ENCODE data around the gene COL6A3.
A peak's percentile ranks its signal among the peaks of the same experiment; 100 is the strongest.

The COL6A3 gene

GRCh38 chr2:237424544-237424943 is 10.6 kb upstream of the COL6A3 start:
- Histone ChIP-seq H3K4me3 (no peak overlapping the region), H3K27ac (no peak overlapping the region)

- Histone ChIP-seq H3K4me3 (no peak overlapping the region), H3K27ac (no peak overlapping the region)
Measured at GRCh38 chr2:237423891-237424290, 9.9 kb upstream of the COL6A3 start.

- H3K4me3 ChIP-seq: no peak overlapping the region
- peak overlapping the region in 7 of 21 experiments; percentile 5 to 77 (median 44) for H3K27ac ChIP-seq
Measured at GRCh38 chr2:237422309-237422708, 8.3 kb upstream of the COL6A3 start.

DNA sequence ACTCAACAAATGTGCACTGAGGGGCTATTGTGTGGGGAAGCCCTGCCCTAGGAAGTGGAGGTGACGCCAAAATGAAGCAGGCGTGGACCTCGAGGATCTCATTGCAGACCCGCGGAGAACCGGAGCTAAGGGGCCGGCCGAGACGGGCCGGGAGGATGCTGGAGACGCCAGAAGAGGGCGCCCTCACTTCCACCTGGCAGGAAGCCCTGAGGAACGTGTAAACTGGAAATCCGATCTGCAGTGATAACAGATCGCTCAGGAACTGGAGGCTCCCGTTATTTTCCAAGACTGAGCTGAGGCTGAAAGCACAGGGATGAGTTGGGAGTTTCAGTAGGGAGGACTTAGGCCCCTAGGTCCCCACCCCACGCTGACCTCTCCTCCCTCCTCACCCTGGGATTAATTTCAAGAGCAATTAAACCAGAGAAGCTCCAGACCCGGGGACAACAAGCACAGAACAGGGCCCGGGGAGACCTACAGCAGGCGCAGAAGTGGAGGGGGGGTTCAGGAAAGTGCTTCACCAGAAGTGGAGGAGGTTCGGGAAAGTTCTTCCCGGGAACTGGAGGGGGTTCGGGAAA is 7.7 kb upstream of the COL6A3 start:
- H3K4me3 ChIP-seq: no peak overlapping the region

DNA sequence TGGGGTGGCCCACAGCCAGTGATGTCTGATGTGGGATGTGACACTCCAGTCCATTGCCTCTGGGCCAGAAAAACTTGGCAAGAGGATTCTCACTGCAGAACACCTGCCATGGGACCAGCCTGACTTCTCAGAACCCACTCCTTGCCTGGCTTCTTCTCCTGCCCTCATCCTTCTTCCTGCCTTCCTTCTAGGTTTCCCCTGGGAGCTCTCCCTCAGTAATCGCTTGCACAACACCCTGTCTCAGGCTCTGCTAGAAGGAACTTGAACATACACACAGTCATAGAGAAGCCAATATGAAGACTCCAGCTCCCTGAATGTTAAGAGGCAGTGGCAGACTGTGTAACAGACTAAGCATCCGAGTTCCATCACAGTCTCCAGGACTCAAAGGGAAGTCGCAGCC is 4.3 kb upstream of the COL6A3 start:
- Histone ChIP-seq H3K4me3 (no peak overlapping the region), H3K27ac (no peak overlapping the region)

More for the DNA sequence above, 7.7 kb upstream of the COL6A3 start:
- H3K27ac ChIP-seq: peak overlapping the region in 14 of 21 experiments; percentile 5 to 77 (median 38)

GRCh38 chr2:237412988-237413776 is 782 bp downstream of the COL6A3 start:
- Histone ChIP-seq H3K27ac (peak overlapping the region; percentile 24 to 90 (median 74)), H3K4me3 (peak overlapping the region; percentile 27 to 41 (median 36))

DNA sequence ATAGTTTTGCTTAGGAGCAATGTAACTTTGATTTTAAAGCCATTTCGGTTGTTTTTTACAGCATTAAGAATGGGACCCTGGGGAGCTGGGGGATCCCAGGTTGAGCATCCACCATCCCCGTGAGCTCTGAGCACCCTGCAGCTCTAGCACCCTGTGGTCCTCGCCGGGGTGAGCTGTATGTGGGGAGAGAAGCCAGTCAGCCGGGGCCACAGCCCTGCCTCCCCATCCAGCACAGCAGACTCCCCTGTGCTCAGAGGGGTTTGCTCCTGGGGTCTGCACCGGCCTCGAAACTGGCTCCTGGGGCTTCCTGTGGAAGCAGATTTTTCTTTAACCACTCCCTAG is 1.3 kb downstream of the COL6A3 start:
- Histone ChIP-seq H3K4me3 (peak overlapping the region; percentile 27 to 41 (median 36)), H3K27ac (peak overlapping the region in 20 of 21 experiments; percentile 58 to 90 (median 74))

GRCh38 chr2:237411683-237412423 is 2.1 kb downstream of the COL6A3 start:
- peak overlapping the region in 20 of 21 experiments; percentile 58 to 90 (median 74) for H3K27ac ChIP-seq

DNA sequence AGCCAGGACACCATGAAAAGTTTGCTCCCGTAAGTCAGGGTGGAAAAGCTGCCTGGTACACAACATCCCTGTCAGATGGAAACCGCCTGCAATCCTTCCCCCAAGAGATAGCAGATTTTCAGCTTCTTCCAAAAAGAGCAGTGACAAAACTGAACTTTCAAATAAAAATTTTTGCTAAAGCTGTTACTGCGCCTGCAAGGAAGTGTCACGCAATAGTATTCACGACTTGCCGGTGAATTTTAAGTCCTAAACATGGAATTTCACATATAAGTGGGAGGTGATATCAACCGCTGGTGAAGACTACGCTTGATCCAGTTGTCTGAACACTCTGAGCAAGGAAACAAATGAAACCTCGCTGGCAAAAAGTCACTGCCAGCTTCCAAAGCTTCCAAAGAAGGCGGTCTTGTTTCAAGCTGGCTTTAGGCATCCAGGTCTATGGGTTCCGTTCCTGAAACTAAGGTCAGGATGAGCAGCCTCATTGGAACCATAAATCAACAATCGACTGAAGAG is 2.8 kb downstream of the COL6A3 start:
- H3K4me3 ChIP-seq: peak overlapping the region; percentile 27 to 41 (median 36)
- H3K27ac ChIP-seq: peak overlapping the region in 18 of 21 experiments; percentile 30 to 90 (median 74)

More at GRCh38 chr2:237411683-237412423, 2.1 kb downstream of the COL6A3 start:
- peak overlapping the region; percentile 27 to 41 (median 36) for H3K4me3 ChIP-seq

DNA sequence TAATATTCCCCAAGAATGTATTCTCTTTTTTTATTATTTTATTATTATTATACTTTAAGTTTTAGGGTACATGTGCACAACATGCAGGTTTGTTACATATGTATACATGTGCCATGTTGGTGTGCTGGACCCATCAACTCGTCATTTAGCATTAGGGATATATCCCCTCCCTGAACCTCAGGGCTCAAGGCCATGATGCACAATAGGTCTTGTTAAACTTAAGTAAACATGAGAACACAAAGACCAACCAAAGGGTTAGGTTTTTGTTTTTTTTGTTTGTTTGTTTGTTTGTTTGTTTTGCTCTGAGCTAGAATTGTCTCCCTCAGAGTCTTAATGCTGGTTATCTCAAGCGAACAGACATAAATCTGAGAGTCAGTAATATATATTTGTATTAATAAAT is 4.7 kb downstream of the COL6A3 start:
- H3K4me3 ChIP-seq: peak overlapping the region in 3 of 7 experiments; percentile 12 to 41 (median 36)
- H3K27ac ChIP-seq: peak overlapping the region in 13 of 21 experiments; percentile 8 to 90 (median 67)

DNA sequence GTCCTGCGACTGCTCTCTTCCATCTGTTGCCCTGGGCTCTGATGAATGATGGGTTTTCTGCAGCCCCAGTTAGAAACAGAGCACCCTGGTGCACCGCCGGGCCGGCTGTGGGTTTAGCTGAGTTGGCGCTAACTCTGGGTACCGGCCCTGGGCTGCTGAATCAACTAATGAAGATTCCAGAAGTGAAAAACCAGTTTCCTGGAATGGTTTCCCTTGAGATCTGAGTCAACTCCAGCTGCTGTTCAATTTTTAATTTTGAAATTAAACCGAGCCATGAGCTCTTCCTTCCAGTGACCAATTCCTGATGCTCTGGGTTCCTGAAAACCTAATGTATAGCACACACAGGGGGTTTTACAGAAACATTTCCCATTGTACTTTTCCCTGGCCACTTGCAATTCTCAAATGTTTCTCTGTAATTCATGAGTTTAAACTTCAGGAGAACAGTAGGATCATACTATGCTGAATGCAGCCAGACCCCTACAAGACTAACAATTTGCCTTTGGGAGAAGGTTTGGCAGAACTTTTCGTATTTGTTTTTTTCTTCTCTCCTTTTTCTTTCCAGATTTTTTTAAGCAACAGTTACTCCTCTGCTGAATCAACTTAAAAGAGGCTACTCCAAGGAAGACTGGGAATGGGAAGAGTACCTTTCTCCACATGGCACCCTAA is 5.5 kb downstream of the COL6A3 start:
- Histone ChIP-seq H3K4me3 (no peak overlapping the region), H3K27ac (peak overlapping the region in 16 of 21 experiments; percentile 12 to 90 (median 52))

GRCh38 chr2:237407700-237408099 is 6.3 kb downstream of the COL6A3 start:
- Histone ChIP-seq H3K27ac (peak overlapping the region in 12 of 21 experiments; percentile 12 to 90 (median 40)), H3K4me3 (no peak overlapping the region)

GRCh38 chr2:237406371-237406895 is 7.5 kb downstream of the COL6A3 start:
- no peak overlapping the region for H3K4me3 ChIP-seq
- H3K27ac ChIP-seq: peak overlapping the region in 6 of 21 experiments; percentile 29 to 83 (median 44)

- Histone ChIP-seq H3K4me3 (no peak overlapping the region), H3K27ac (peak overlapping the region in 13 of 21 experiments; percentile 5 to 73 (median 48))
Measured at GRCh38 chr2:237405605-237406004, 8.4 kb downstream of the COL6A3 start.

GRCh38 chr2:237405006-237405559 is 8.9 kb downstream of the COL6A3 start:
- peak overlapping the region in 14 of 21 experiments; percentile 1 to 73 (median 44) for H3K27ac ChIP-seq
- H3K4me3 ChIP-seq: no peak overlapping the region

GRCh38 chr2:237404413-237404812 is 9.6 kb downstream of the COL6A3 start:
- H3K27ac ChIP-seq: peak overlapping the region in 4 of 21 experiments; percentile 1 to 48 (median 20)
- H3K4me3 ChIP-seq: no peak overlapping the region

- peak overlapping the region in 4 of 21 experiments; percentile 7 to 27 (median 16) for H3K27ac ChIP-seq
- H3K4me3 ChIP-seq: no peak overlapping the region
Measured at GRCh38 chr2:237403024-237403882, 10.7 kb downstream of the COL6A3 start.

GRCh38 chr2:237400199-237400598 is 13.8 kb downstream of the COL6A3 start:
- no peak overlapping the region for H3K4me3 ChIP-seq
- peak overlapping the region in 1 of 21 experiments; percentile 7 for H3K27ac ChIP-seq
